IMR-90 (cell line): ENCODE measurements around the gene NME1. TPM values are rescaled to one million over a fixed set of nuclear protein-coding genes. Genes with fewer than 3 reads are reported as not detected.

ENCODE experiments used
- ATAC-seq: fragments of 200-7000 bp; cut with Tn5 transposase; 2 replicates; pipeline ENCODE4 v1.9.1; 2020; ENCODE audit warnings: low read depth, mild to moderate bottlenecking, moderate library complexity
- BruUV-seq: library from RNA; stranded (reverse); fragments of 400-500 nt; replicated peaks from 2 replicates; lab custom pipeline; 2021; lab: Mats Ljungman, UMichigan
- CTCF ChIA-PET: fragments of 300-600 bp; formaldehyde crosslinking; extraction: SDS; loops from one replicate; lab custom pipeline; 2021; ENCODE audit warnings: antibody characterized with exemption; lab: Yijun Ruan, JAX
- POLR2A ChIA-PET: fragments of 300-600 bp; sonication (Branson Sonifier 250); formaldehyde crosslinking; loops from one replicate; lab custom pipeline; 2022; ENCODE audit warnings: antibody characterized with exemption; ENCODE audit not compliant: unreplicated experiment; lab: Charles Lee
- DNase-seq: peaks from one replicate; pipeline ENCODE4 v3.0.0; 2013
- H2AFZ ChIP-seq: replicated peaks from 2 replicates; pipeline ENCODE3; 2013; ENCODE audit warnings: low read length, mild to moderate bottlenecking; ENCODE audit not compliant: poor library complexity
- H2AK5ac ChIP-seq: 2 replicates; pipeline ENCODE4 v1.6.1; 2013; ENCODE audit warnings: low read depth, low read length, inconsistent platforms
- H2AK9ac ChIP-seq: replicated peaks from 2 replicates; pipeline ENCODE3; 2013; ENCODE audit warnings: mild to moderate bottlenecking, low read depth, low read length, moderate library complexity; ENCODE audit not compliant: poor library complexity
- H2BK120ac ChIP-seq: 2 replicates; pipeline ENCODE4 v1.6.1; 2013; ENCODE audit warnings: low read depth, low read length, inconsistent platforms
- H2BK15ac ChIP-seq: 3 replicates; pipeline ENCODE4 v1.6.1; 2013; ENCODE audit warnings: low read depth, low read length, inconsistent platforms
- H2BK20ac ChIP-seq: 2 replicates; pipeline ENCODE4 v1.6.1; 2013; ENCODE audit warnings: low read depth, mild to moderate bottlenecking, inconsistent platforms, low read length, moderate library complexity
- H2BK5ac ChIP-seq: 2 replicates; pipeline ENCODE4 v1.6.1; 2013; ENCODE audit warnings: mild to moderate bottlenecking, low read depth, low read length, inconsistent platforms; ENCODE audit not compliant: poor library complexity, severe bottlenecking
- H3K14ac ChIP-seq: replicated peaks from 2 replicates; pipeline ENCODE4 v1.6.1; 2013; ENCODE audit warnings: low read depth, low read length, inconsistent platforms
- H3K18ac ChIP-seq: 2 replicates; pipeline ENCODE4 v1.6.1; 2013; ENCODE audit warnings: low read depth, low read length, control low read depth
- H3K23ac ChIP-seq: 2 replicates; pipeline ENCODE4 v1.6.1; 2013; ENCODE audit warnings: low read depth, low read length, inconsistent platforms
- H3K27ac ChIP-seq: 2 replicates; pipeline ENCODE4 v1.5.1; 2013; ENCODE audit warnings: mild to moderate bottlenecking, control low read depth, low read length; ENCODE audit not compliant: insufficient read depth
- H3K27me3 ChIP-seq: 2 replicates; pipeline ENCODE4 v1.6.1; 2013; ENCODE audit warnings: low read length; ENCODE audit not compliant: control insufficient read depth, insufficient read depth
- H3K36me3 ChIP-seq: 2 replicates; pipeline ENCODE4 v1.6.1; 2013; ENCODE audit warnings: low read length, mixed read lengths; ENCODE audit not compliant: control insufficient read depth, insufficient read depth
- H3K4ac ChIP-seq: 2 replicates; pipeline ENCODE4 v1.6.1; 2013; ENCODE audit warnings: low read depth, low read length, inconsistent platforms
- H3K4me1 ChIP-seq: 2 replicates; pipeline ENCODE4 v1.6.1; 2013; ENCODE audit warnings: low read length, mixed read lengths; ENCODE audit not compliant: control insufficient read depth, insufficient read depth
- H3K4me2 ChIP-seq: 2 replicates; pipeline ENCODE4 v1.6.1; 2013; ENCODE audit warnings: low read depth, mild to moderate bottlenecking, control low read depth, low read length, moderate library complexity
- H3K4me3 ChIP-seq: 2 replicates; pipeline ENCODE4 v1.5.1; 2013; ENCODE audit warnings: low read depth, mild to moderate bottlenecking, control low read depth, low read length, moderate library complexity; ENCODE audit not compliant: insufficient read depth
- H3K56ac ChIP-seq: 2 replicates; pipeline ENCODE4 v1.6.1; 2013; ENCODE audit warnings: low read length, inconsistent platforms; ENCODE audit not compliant: insufficient read depth; ENCODE audit errors: extremely low read depth
- H3K79me1 ChIP-seq, 2 experiments: 2 replicates each; pipeline ENCODE4 v1.6.1; 2013; ENCODE audit warnings: low read length in 2 of 2, inconsistent platforms in 1 of 2, low read depth in 1 of 2
- H3K9ac ChIP-seq: 2 replicates; pipeline ENCODE4 v1.6.1; 2013; ENCODE audit warnings: low read depth, low read length, control low read depth
- H3K9me1 ChIP-seq: 2 replicates; pipeline ENCODE4 v1.6.1; 2013; ENCODE audit warnings: low read length, inconsistent platforms; ENCODE audit not compliant: insufficient read depth
- H3K9me3 ChIP-seq: 2 replicates; pipeline ENCODE4 v1.6.1; 2013; ENCODE audit warnings: low read length; ENCODE audit not compliant: control insufficient read depth, insufficient read depth
- H4K20me1 ChIP-seq: 2 replicates; pipeline ENCODE4 v1.6.1; 2013; ENCODE audit warnings: low read length, inconsistent platforms; ENCODE audit not compliant: insufficient read depth
- H4K5ac ChIP-seq: 2 replicates; pipeline ENCODE4 v1.6.1; 2013; ENCODE audit warnings: mild to moderate bottlenecking, low read depth, low read length, control low read depth
- H4K8ac ChIP-seq, 2 experiments: 2 replicates each; pipeline ENCODE4 v1.6.1; 2013; ENCODE audit warnings: low read depth in 2 of 2, low read length in 2 of 2, control low read depth in 1 of 2, inconsistent platforms in 1 of 2
- H4K91ac ChIP-seq: 2 replicates; pipeline ENCODE4 v1.6.1; 2013; ENCODE audit warnings: low read depth, low read length, inconsistent platforms; ENCODE audit not compliant: insufficient read depth
- BHLHE40 ChIP-seq: fragments of 150-350 bp; IDR thresholded peaks from 2 replicates; pipeline ENCODE4 v1.6.1; 2016; ENCODE audit warnings: mild to moderate bottlenecking, low read depth, low read length
- CEBPB ChIP-seq: IDR thresholded peaks from 2 replicates; pipeline ENCODE4 v1.6.1; 2012; ENCODE audit warnings: low read depth, low read length, improper control_type of control experiment
- CHD1 ChIP-seq: IDR thresholded peaks from 2 replicates; pipeline ENCODE4 v1.6.1; 2012; ENCODE audit warnings: low read depth, low read length, improper control_type of control experiment
- CTCF ChIP-seq: conservative IDR thresholded peaks from 2 replicates; pipeline ENCODE4 v1.5.1; 2012; ENCODE audit warnings: mild to moderate bottlenecking, low read depth, low read length, improper control_type of control experiment
- ELK1 ChIP-seq: fragments of 150-350 bp; IDR thresholded peaks from 2 replicates; pipeline ENCODE4 v1.6.1; 2016; ENCODE audit warnings: low read depth, mild to moderate bottlenecking, low read length, moderate library complexity, borderline replicate concordance
- FOS ChIP-seq: fragments of 150-350 bp; IDR thresholded peaks from 2 replicates; pipeline ENCODE4 v1.6.1; 2016; ENCODE audit warnings: low read depth, low read length
- MAFK ChIP-seq: IDR thresholded peaks from 2 replicates; pipeline ENCODE4 v1.6.1; 2012; ENCODE audit warnings: low read depth, low read length, improper control_type of control experiment
- MAZ ChIP-seq: IDR thresholded peaks from 2 replicates; pipeline ENCODE4 v1.6.1; 2012; ENCODE audit warnings: low read depth, mild to moderate bottlenecking, low read length, improper control_type of control experiment, moderate library complexity, borderline replicate concordance
- MXI1 ChIP-seq: IDR thresholded peaks from 2 replicates; pipeline ENCODE4 v1.6.1; 2012; ENCODE audit warnings: low read depth, mild to moderate bottlenecking, low read length, moderate library complexity, borderline replicate concordance
- NFE2L2 ChIP-seq: fragments of 150-350 bp; IDR thresholded peaks from 2 replicates; pipeline ENCODE4 v1.6.1; 2016; ENCODE audit warnings: low read depth, mild to moderate bottlenecking, low read length
- POLR2A ChIP-seq: IDR thresholded peaks from 2 replicates; pipeline ENCODE4 v1.6.1; 2012; ENCODE audit warnings: mild to moderate bottlenecking, low read depth, low read length
- RAD21 ChIP-seq: IDR thresholded peaks from 2 replicates; pipeline ENCODE4 v1.6.1; 2012; ENCODE audit warnings: low read length, improper control_type of control experiment
- RCOR1 ChIP-seq: IDR thresholded peaks from 2 replicates; pipeline ENCODE4 v1.6.1; 2012; ENCODE audit warnings: mild to moderate bottlenecking, low read length, improper control_type of control experiment; ENCODE audit not compliant: insufficient replicate concordance
- RFX5 ChIP-seq: IDR thresholded peaks from 2 replicates; pipeline ENCODE4 v1.8.0; 2012; ENCODE audit warnings: low read depth, mild to moderate bottlenecking, low read length, moderate library complexity
- SMC3 ChIP-seq: fragments of 150-350 bp; IDR thresholded peaks from 2 replicates; pipeline ENCODE4 v1.6.1; 2016; ENCODE audit warnings: low read depth, mild to moderate bottlenecking, antibody characterized with exemption, low read length, moderate library complexity
- USF2 ChIP-seq: fragments of 150-350 bp; IDR thresholded peaks from 2 replicates; pipeline ENCODE4 v1.6.1; 2017; ENCODE audit warnings: mild to moderate bottlenecking, antibody characterized with exemption, low read length, low read depth
- WGBS, 2 experiments: methylation state at CpG; one replicate each; pipeline versions ENCODE4 v1.1.5 to v1.1.7; 2013; ENCODE audit warnings: missing lambda C conversion rate in 2 of 2; ENCODE audit not compliant: insufficient read length in 1 of 2; ENCODE audit errors: extremely low coverage in 2 of 2; 5-methylcytosine and 5-hydroxymethylcytosine counted together
- dilution Hi-C: fragments of 300-500 bp; cut with HindIII; formaldehyde crosslinking; loops from one replicate; pipeline ENCODE4 v1.14.3; 2018; ENCODE audit warnings: low sequenced_read_pairs; ENCODE audit not compliant: unreplicated experiment
- in situ Hi-C: fragments of 300-500 bp; cut with MboI; formaldehyde crosslinking; loops from 3 replicates; pipeline ENCODE4 v1.14.3; 2019; ENCODE audit warnings: low sequenced_read_pairs, inconsistent platforms, mixed read lengths
- intact Hi-C: fragments of 100-400 bp; cut with micrococcal nuclease; formaldehyde crosslinking; loops from 2 replicates; pipeline ENCODE4 v1.10.0; 2022
- polyA plus RNA-seq, 3 experiments: library from polyadenylated mRNA; depleted of rRNA; stranded (reverse); fragments of >200 nt; gene quantifications; 2 replicates each; pipeline ENCODE4 v1.2.3, GENCODE V29; 2012; ENCODE audit warnings: low replicate concordance in 1 of 3
- total RNA-seq: library from RNA; depleted of rRNA; stranded (reverse); fragments of >200 nt; gene quantifications from 2 replicates; pipeline ENCODE4 v1.2.3, GENCODE V29; 2012

Gene NME1
- total and polyA plus RNA-seq, 2 of the 4 experiments (the other 2 are of a cell fraction): 311 to 312 TPM

- no peak overlapping the region for H4K5ac ChIP-seq
- H3K9me3 ChIP-seq: no peaks in the 10 kb centered on the region
- H3K36me3 ChIP-seq: peaks cover 35% of the 10 kb centered on the region
- H2AFZ ChIP-seq: no peak overlapping the region
- no peak overlapping the region for H2AK9ac ChIP-seq
- no peak for DNase-seq
- ATAC-seq: no peak; the same call in 1 of the 2 replicates
- in situ Hi-C loops: no loop called here
- no peak overlapping the region for H4K91ac ChIP-seq
- no peak overlapping the region for H3K14ac ChIP-seq
- no peaks in the 10 kb centered on the region for H3K4me1 ChIP-seq
- H4K20me1 ChIP-seq: no peaks in the 10 kb centered on the region
- no peak overlapping the region for H3K56ac ChIP-seq
- no peak overlapping the region for H3K4ac ChIP-seq
- no peaks in the 10 kb centered on the region for H3K79me1 ChIP-seq
- no peak overlapping the region for H2BK20ac ChIP-seq
- H2AK5ac ChIP-seq: no peak overlapping the region
- no peak overlapping the region for H2BK120ac ChIP-seq
- no peak overlapping the region for H3K4me3 ChIP-seq
- dilution Hi-C loops: no loop called here
- H3K27me3 ChIP-seq: no peaks in the 10 kb centered on the region
- no CpG with 5 or more reads among the region's 2 CpGs for WGBS, 2 experiments
- H3K23ac ChIP-seq: no peak overlapping the region
- intact Hi-C loops: no loop called here
- no peak overlapping the region for H2BK5ac ChIP-seq
- POLR2A ChIA-PET: no interaction called here
- H2BK15ac ChIP-seq: no peak overlapping the region
- H3K4me2 ChIP-seq: no peak overlapping the region
- no TSS peak for BruUV-seq
- peaks cover 3% of the 10 kb centered on the region; the same call in 1 of the 2 replicates for H3K9me1 ChIP-seq
- TF ChIP-seq NFE2L2: no peak
- TF ChIP-seq RAD21: no peak
- TF ChIP-seq CTCF: no peak
- no peak for TF ChIP-seq CEBPB
- no peak for TF ChIP-seq RFX5
- no peak for TF ChIP-seq RCOR1
- no peak for TF ChIP-seq MAFK
- TF ChIP-seq CHD1: no peak
- TF ChIP-seq MXI1: no peak
- no peak for TF ChIP-seq ELK1
- no peak for TF ChIP-seq USF2
- TF ChIP-seq POLR2A: no peak
- no peak for TF ChIP-seq SMC3
- no peak for TF ChIP-seq FOS
- no peak for TF ChIP-seq BHLHE40
- TF ChIP-seq MAZ: no peak
- H3K27ac ChIP-seq: no peak overlapping the region
- no peak overlapping the region for H3K18ac ChIP-seq
- CTCF ChIA-PET: interaction anchor here (0.7 kb wide), 1 partner anchor 58 kb away, joined by 3 read pairs; no protein-coding TSS in a partner anchor
- H4K8ac ChIP-seq: no peak overlapping the region
- H3K9ac ChIP-seq: no peak overlapping the region
Observed at GRCh38 chr17:51200846-51201245, 47.5 kb downstream of the NME1 start.
